Bronchial epithelial cell (primary cell): ENCODE data around the gene SMIM23. TPM values are rescaled to one million over a fixed set of nuclear protein-coding genes. Genes with fewer than 3 reads are reported as not detected.
A peak's percentile ranks its signal among the peaks of the same experiment; 100 is the strongest.

Source experiments
- DNase-seq: peaks from one replicate; pipeline ENCODE4 v3.0.0-alpha.2; 2010; ENCODE audit warnings: low read depth
- FAIRE-seq: peaks from 2 replicates; lab custom pipeline; 2011; peaks lifted over from hg19 to GRCh38; lab: Jason Lieb, UNC
- H3K27me3 ChIP-seq: 2 replicates; pipeline ENCODE4 v1.5.1; 2011; ENCODE audit warnings: low read length; ENCODE audit not compliant: control insufficient read depth, insufficient read depth
- H3K36me3 ChIP-seq: 2 replicates; pipeline ENCODE4 v1.5.1; 2011; ENCODE audit warnings: low read length; ENCODE audit not compliant: control insufficient read depth, insufficient read depth
- H3K4me3 ChIP-seq: 2 replicates; pipeline ENCODE4 v1.5.1; 2011; ENCODE audit warnings: mild to moderate bottlenecking, low read depth, low read length, control low read depth
- CTCF ChIP-seq: IDR thresholded peaks from 2 replicates; pipeline ENCODE4 v1.5.1; 2011; ENCODE audit warnings: mild to moderate bottlenecking, moderate library complexity, low read length, control low read depth, inconsistent platforms; ENCODE audit not compliant: insufficient read depth, severe bottlenecking
- total RNA-seq: library from RNA; depleted of rRNA; stranded (reverse); fragments of >200 nt; gene quantifications from 2 replicates; pipeline ENCODE4 v1.2.1, GENCODE V29; 2014

The SMIM23 gene
- total RNA-seq, 1 donor from 2014 or later, result not detected

- DNase-seq (no peak), FAIRE-seq (no peak)
- Histone ChIP-seq H3K36me3 (no peaks in the 10 kb centered on the region), H3K4me3 (no peak overlapping the region), H3K27me3 (peaks cover 5% of the 10 kb centered on the region)
- TF ChIP-seq CTCF, result no peak
Measured at GRCh38 chr5:171813813-171814490, 28.3 kb downstream of the SMIM23 start.

- no peak for TF ChIP-seq CTCF
- Histone ChIP-seq H3K4me3 (no peak overlapping the region), H3K27me3 (peaks cover 5% of the 10 kb centered on the region), H3K36me3 (no peaks in the 10 kb centered on the region)
- no peak for DNase-seq
- no peak for FAIRE-seq
Measured at GRCh38 chr5:171816666-171817065, 31.0 kb downstream of the SMIM23 start.

- no peaks in the 10 kb centered on the region for H3K36me3 ChIP-seq
- DNase-seq, result no peak
- FAIRE-seq, result no peak
- peaks cover 5% of the 10 kb centered on the region for H3K27me3 ChIP-seq
- H3K4me3 ChIP-seq, result no peak overlapping the region
- no peak for TF ChIP-seq CTCF
Measured at GRCh38 chr5:171820561-171820960, 34.9 kb downstream of the SMIM23 start.

- Histone ChIP-seq H3K36me3 (no peaks in the 10 kb centered on the region), H3K27me3 (peaks cover 5% of the 10 kb centered on the region), H3K4me3 (no peak overlapping the region)
- FAIRE-seq (no peak), DNase-seq (no peak)
- TF ChIP-seq CTCF, result no peak
Measured at GRCh38 chr5:171821286-171821685, 35.7 kb downstream of the SMIM23 start.

GRCh38 chr5:171823269-171823668, 37.7 kb downstream of the SMIM23 start:
- H3K36me3 ChIP-seq, result no peaks in the 10 kb centered on the region
- DNase-seq, result no peak
- FAIRE-seq, result peak; percentile 23
- H3K27me3 ChIP-seq, result no peaks in the 10 kb centered on the region
- no peak for TF ChIP-seq CTCF
- H3K4me3 ChIP-seq, result no peak overlapping the region

- Histone ChIP-seq H3K27me3 (no peaks in the 10 kb centered on the region), H3K4me3 (no peak overlapping the region), H3K36me3 (no peaks in the 10 kb centered on the region)
- DNase-seq, result peak; percentile 85
- no peak for FAIRE-seq
- TF ChIP-seq CTCF, result no peak
Measured at GRCh38 chr5:171825051-171825450, 39.4 kb downstream of the SMIM23 start.
